Aorta (tissue), 5 donors: Measurements from ENCODE around the gene RFPL4A. TPM values are rescaled to one million over a fixed set of nuclear protein-coding genes. Genes with fewer than 3 reads are reported as not detected.
"Not testable (repeated sequence)": the region's sequence is repeated elsewhere in the genome, so short reads cannot be mapped to it uniquely, and the experiment has no call there.

Source experiments
- ATAC-seq: fragments of 200-7000 bp; cut with Tn5 transposase; one replicate; pipeline ENCODE4 v1.9.1; 2022; ENCODE audit warnings: moderate library complexity; ENCODE audit not compliant: low FRiP score
- DNase-seq, 2 donors: peaks; one replicate each; pipeline ENCODE4 v3.0.0-alpha.2; 2020
- H3K27ac ChIP-seq, 2 donors: one replicate each; pipeline ENCODE4 v1.5.1; 2013; ENCODE audit warnings: low read length in 2 of 2, mild to moderate bottlenecking in 2 of 2, moderate library complexity in 2 of 2, control low read depth in 1 of 2, inconsistent platforms in 1 of 2, low read depth in 1 of 2
- H3K27me3 ChIP-seq, 2 donors: one replicate each; pipeline ENCODE4 v1.6.1; 2013; ENCODE audit warnings: control low read depth in 1 of 2, low read length in 1 of 2, mild to moderate bottlenecking in 1 of 2, moderate library complexity in 1 of 2; ENCODE audit not compliant: insufficient read depth in 2 of 2, control insufficient read depth in 1 of 2
- H3K36me3 ChIP-seq, 2 donors: one replicate each; pipeline ENCODE4 v1.6.1; 2013; ENCODE audit warnings: control low read depth in 1 of 2, low read length in 1 of 2, mild to moderate bottlenecking in 1 of 2; ENCODE audit not compliant: insufficient read depth in 2 of 2, control insufficient read depth in 1 of 2
- H3K4me1 ChIP-seq, 2 donors: one replicate each; pipeline ENCODE4 v1.6.1; 2013; ENCODE audit warnings: low read length in 2 of 2, control low read depth in 1 of 2, mild to moderate bottlenecking in 1 of 2, moderate library complexity in 1 of 2; ENCODE audit not compliant: insufficient read depth in 2 of 2, control insufficient read depth in 1 of 2
- H3K4me3 ChIP-seq, 2 donors: one replicate each; pipeline ENCODE4 v1.5.1; 2013; ENCODE audit warnings: low read length in 2 of 2, control low read depth in 1 of 2, mild to moderate bottlenecking in 1 of 2
- H3K9me3 ChIP-seq: one replicate; pipeline ENCODE4 v1.6.1; 2013; ENCODE audit warnings: mild to moderate bottlenecking, low read length; ENCODE audit not compliant: control insufficient read depth
- WGBS, 2 donors: extraction: QIAGEN DNeasy Blood & Tissue Kit; methylation state at CpG; one replicate each; pipeline ENCODE4 v1.1.7; 2013; 5-methylcytosine and 5-hydroxymethylcytosine counted together
- intact Hi-C, 2 donors: fragments of 100-400 bp; cut with DNase I; formaldehyde crosslinking; loops; one replicate each; pipeline versions ENCODE4 v1.14.2 to v1.15.0; 2022
- polyA plus RNA-seq, 2 donors: library from polyadenylated mRNA; stranded (reverse); fragments of 200-250 nt; gene quantifications; one replicate each; pipeline ENCODE4 v1.2.3, GENCODE V29; 2013
- total RNA-seq, 2 donors: library from RNA; stranded (reverse); fragmentation: NEBNext Ultra II Directional; extraction: Animal tissue kit (Norgen Biotek cat#: 25700); gene quantifications; one replicate each; pipeline ENCODE4 v1.2.1, GENCODE V29; 2021
- donor health status: healthy with polysubstance abuse.
- donor health status: Bipolar disorder and iron deficiency.
- donor health status: DM: no; HTN: no; CAD: no.
- donor health status: DM: no; HTN: no; CAD: no.
- donor health status: DM: yes; HTN: yes; CAD: no.

RFPL4A gene
- total and polyA plus RNA-seq, 4 donors: not detected

- DNase-seq (no peak), ATAC-seq (no peak)
- H3K36me3 ChIP-seq: no peaks in the 10 kb centered on the region
- no peak overlapping the region for H3K27ac ChIP-seq
- intact Hi-C loops: no loop called here
- H3K4me3 ChIP-seq: no peak overlapping the region
- peaks cover 2% of the 10 kb centered on the region for H3K9me3 ChIP-seq
- H3K27me3 ChIP-seq: no peaks in the 10 kb centered on the region
- H3K4me1 ChIP-seq: no peaks in the 10 kb centered on the region
- 90 to 92% methylated on average over 8 of the region's 8 CpGs for WGBS, 2 donors
Measured at GRCh38 chr19:55723491-55723890, 35.4 kb upstream of the RFPL4A start.

GRCh38 chr19:55730378-55730777 is 28.5 kb upstream of the RFPL4A start:
- H3K27ac ChIP-seq, H3K27me3 ChIP-seq, H3K9me3 ChIP-seq, intact Hi-C loops, H3K4me3 ChIP-seq, H3K4me1 ChIP-seq, DNase-seq, ATAC-seq, H3K36me3 ChIP-seq: not testable (repeated sequence)
- 83 to 91% methylated on average over 2 of the region's 2 CpGs for WGBS, 2 donors

GRCh38 chr19:55738302-55738701 is 20.6 kb upstream of the RFPL4A start, which contains the start of gene NLRP9:
Gene NLRP9, minus strand, starts transcription at chr19:55738402. Its CDS starts 28 bp downstream, at chr19:55738374.
- no peaks in the 10 kb centered on the region for H3K36me3 ChIP-seq
- H3K9me3 ChIP-seq: no peaks in the 10 kb centered on the region
- no peak within 1 kb of the TSS for H3K27ac ChIP-seq
- H3K27me3 ChIP-seq: no peaks in the 10 kb centered on the region
- 83 to 92% methylated on average over 3 of the region's 3 CpGs for whole genome bisulfite sequencing, 2 donors
- no peaks in the 10 kb centered on the region for H3K4me1 ChIP-seq
- intact Hi-C loops: no loop called here
- no peak for ATAC-seq
- no peak within 1 kb of the TSS for H3K4me3 ChIP-seq
- no peak for DNase-seq

GRCh38 chr19:55750715-55751114 is 8.2 kb upstream of the RFPL4A start:
- ATAC-seq (no peak), DNase-seq (no peak)
- H3K27me3 ChIP-seq: no peaks in the 10 kb centered on the region
- H3K36me3 ChIP-seq: no peaks in the 10 kb centered on the region
- H3K4me3 ChIP-seq: no peak overlapping the region
- no peak overlapping the region for H3K27ac ChIP-seq
- 87 to 88% methylated on average over 6 of the region's 6 CpGs for WGBS, 2 donors
- intact Hi-C loops: no loop called here
- H3K9me3 ChIP-seq: peaks cover 1% of the 10 kb centered on the region
- H3K4me1 ChIP-seq: no peaks in the 10 kb centered on the region

GRCh38 chr19:55753401-55753800 is 5.5 kb upstream of the RFPL4A start:
- no peak for ATAC-seq
- Histone ChIP-seq H3K27me3 (no peaks in the 10 kb centered on the region), H3K4me1 (no peaks in the 10 kb centered on the region), H3K27ac (no peak overlapping the region), H3K4me3 (no peak overlapping the region), H3K36me3 (no peaks in the 10 kb centered on the region), H3K9me3 (no peaks in the 10 kb centered on the region)
- DNase-seq: no peak
- intact Hi-C loops: no loop called here
- 63 to 64% methylated on average over 3 of the region's 3 CpGs for WGBS, 2 donors

- ATAC-seq, intact Hi-C loops, H3K27ac ChIP-seq, H3K9me3 ChIP-seq, H3K36me3 ChIP-seq, DNase-seq, H3K4me1 ChIP-seq, H3K4me3 ChIP-seq, H3K27me3 ChIP-seq: not testable (repeated sequence)
- 71 to 83% methylated on average over 4 of the region's 4 CpGs for WGBS, 2 donors
Measured at GRCh38 chr19:55756808-55757207, 2.1 kb upstream of the RFPL4A start.

GRCh38 chr19:55766466-55766865 is 7.6 kb downstream of the RFPL4A start:
- no peaks in the 10 kb centered on the region for H3K36me3 ChIP-seq
- H3K4me1 ChIP-seq: no peaks in the 10 kb centered on the region
- no peak overlapping the region for H3K27ac ChIP-seq
- no peaks in the 10 kb centered on the region for H3K27me3 ChIP-seq
- no peak overlapping the region for H3K4me3 ChIP-seq
- WGBS, 2 donors: 64 to 84% methylated on average over 7 of the region's 7 CpGs
- DNase-seq (no peak), ATAC-seq (no peak)
- intact Hi-C loops: no loop called here
- H3K9me3 ChIP-seq: no peaks in the 10 kb centered on the region

GRCh38 chr19:55768818-55769217 is 9.9 kb downstream of the RFPL4A start, which contains the start of gene RFPL4AL1:
Gene RFPL4AL1, plus strand, starts transcription at chr19:55769118. Its CDS starts 2,687 bp downstream, at chr19:55771805.
- intact Hi-C loops, DNase-seq, ATAC-seq, H3K27me3 ChIP-seq, H3K9me3 ChIP-seq, H3K27ac ChIP-seq, H3K36me3 ChIP-seq, H3K4me3 ChIP-seq, H3K4me1 ChIP-seq: not testable (repeated sequence)
- 77 to 80% methylated on average over 5 of the region's 6 CpGs for WGBS, 2 donors

GRCh38 chr19:55769632-55770031 is 10.7 kb downstream of the RFPL4A start:
- H3K9me3 ChIP-seq, DNase-seq, H3K4me1 ChIP-seq, H3K27ac ChIP-seq, H3K4me3 ChIP-seq, H3K27me3 ChIP-seq, H3K36me3 ChIP-seq, ATAC-seq, intact Hi-C loops: not testable (repeated sequence)
- WGBS, 2 donors: 28 to 49% methylated on average over 2 of the region's 3 CpGs
